Keratinocyte (primary cell): Measurements from ENCODE around the gene SLIT3.

ENCODE experiments used
- CTCF ChIP-seq, 3 experiments: IDR thresholded peaks in 1 of 3; conservative IDR thresholded peaks in 1 of 3; optimal IDR thresholded peaks in 1 of 3; 2 replicates in 2 of 3; 3 replicates in 1 of 3; pipeline versions ENCODE3 to v1.5.1; 2011; ENCODE audit warnings: low read length in 3 of 3, mild to moderate bottlenecking in 3 of 3, moderate library complexity in 2 of 3, control low read depth in 1 of 3, inconsistent platforms in 1 of 3; ENCODE audit not compliant: insufficient read depth in 2 of 3; ENCODE audit errors: extremely low read depth in 1 of 3
- EZH2 ChIP-seq: IDR thresholded peaks from one replicate; pipeline ENCODE4 v1.6.1; 2012; ENCODE audit warnings: inconsistent platforms, mild to moderate bottlenecking, low read length, moderate library complexity

DNA sequence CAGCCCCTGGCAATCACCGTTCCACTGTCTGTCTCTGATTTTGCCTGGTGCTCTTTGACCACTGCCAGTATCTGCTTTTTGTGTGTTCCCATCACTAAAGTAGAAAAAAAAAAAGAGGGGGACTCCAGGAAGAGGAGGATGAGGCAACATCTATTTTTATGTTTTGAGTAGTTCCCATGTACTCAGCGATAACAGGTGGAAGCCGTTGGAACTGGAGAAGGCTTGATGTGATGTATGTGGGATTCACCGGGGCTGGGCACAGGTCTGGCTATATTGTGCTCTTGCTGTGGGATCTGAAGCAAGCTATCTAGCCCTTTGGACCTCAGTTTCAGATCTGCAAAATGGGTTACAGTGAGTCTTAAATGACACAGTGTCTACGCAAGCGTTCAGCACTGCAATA is 104.9 kb downstream of the SLIT3 start:
- no peak for TF ChIP-seq CTCF (optimal IDR thresholded peaks at IDR 0.05 in 1 of 3, IDR thresholded peaks at IDR 0.05 in 1 of 3, conservative IDR thresholded peaks at IDR 0.05 in 1 of 3; ENCODE audit: extremely low read depth in 1 of 3, insufficient read depth in 2 of 3, low read length in 3 of 3)
- no peak for TF ChIP-seq EZH2
